ENCODE results near the gene MAGEH1.
A peak's percentile ranks its signal among the peaks of the same experiment; 100 is the strongest.
"Not testable (repeated sequence)": the region's sequence is repeated elsewhere in the genome, so short reads cannot be mapped to it uniquely, and the experiment has no call there.

The MAGEH1 gene, protein sequence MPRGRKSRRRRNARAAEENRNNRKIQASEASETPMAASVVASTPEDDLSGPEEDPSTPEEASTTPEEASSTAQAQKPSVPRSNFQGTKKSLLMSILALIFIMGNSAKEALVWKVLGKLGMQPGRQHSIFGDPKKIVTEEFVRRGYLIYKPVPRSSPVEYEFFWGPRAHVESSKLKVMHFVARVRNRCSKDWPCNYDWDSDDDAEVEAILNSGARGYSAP

DNA sequence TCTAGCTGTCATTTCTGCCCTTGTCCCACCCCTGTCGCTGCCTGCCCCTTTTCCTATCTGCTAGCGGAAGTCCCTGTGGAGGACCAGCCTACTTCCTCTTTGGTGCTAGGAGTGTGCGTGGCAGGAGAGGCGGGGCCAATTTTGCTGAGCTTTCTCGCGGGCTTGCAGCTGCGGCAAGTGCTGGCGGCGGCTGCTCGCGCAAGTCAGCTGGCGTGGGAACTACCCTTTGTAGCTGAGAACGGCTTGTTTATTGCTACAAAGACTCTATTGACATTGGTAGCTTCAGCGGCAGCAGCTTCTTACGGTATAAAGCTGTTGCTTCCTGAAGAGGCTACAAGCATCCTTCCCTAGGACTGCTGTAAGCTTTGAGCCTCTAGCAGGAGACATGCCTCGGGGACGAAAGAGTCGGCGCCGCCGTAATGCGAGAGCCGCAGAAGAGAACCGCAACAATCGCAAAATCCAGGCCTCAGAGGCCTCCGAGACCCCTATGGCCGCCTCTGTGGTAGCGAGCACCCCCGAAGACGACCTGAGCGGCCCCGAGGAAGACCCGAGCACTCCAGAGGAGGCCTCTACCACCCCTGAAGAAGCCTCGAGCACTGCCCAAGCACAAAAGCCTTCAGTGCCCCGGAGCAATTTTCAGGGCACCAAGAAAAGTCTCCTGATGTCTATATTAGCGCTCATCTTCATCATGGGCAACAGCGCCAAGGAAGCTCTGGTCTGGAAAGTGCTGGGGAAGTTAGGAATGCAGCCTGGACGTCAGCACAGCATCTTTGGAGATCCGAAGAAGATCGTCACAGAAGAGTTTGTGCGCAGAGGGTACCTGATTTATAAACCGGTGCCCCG is at the start of gene MAGEH1:
TSS of gene MAGEH1 (plus strand) at position 138 of the 843 bp plus-strand sequence. CDS start at position 386, 248 bp downstream.
- DNase-seq (ENCODE audit: low read depth) = peak; percentile 65

DNA sequence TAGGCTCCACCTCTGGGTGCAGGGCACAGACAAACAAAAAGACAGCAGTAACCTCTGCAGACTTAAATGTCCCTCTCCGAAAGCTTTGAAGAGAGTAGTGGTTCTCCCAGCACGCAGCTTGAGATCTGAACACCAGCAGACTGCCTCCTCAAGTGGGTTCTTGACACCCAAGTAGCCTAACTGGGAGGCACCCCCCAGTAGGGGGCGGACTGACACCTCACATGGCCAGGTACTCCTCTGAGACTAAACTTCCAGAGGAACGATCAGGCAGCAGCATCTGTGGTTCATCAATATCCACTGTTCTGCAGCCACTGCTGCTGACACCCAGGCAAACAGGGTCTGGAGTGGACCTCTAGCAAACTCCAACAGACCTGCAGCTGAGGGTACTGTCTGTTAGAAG is 24.8 kb upstream of the MAGEH1 start:
- DNase-seq (ENCODE audit: low read depth) = not testable (repeated sequence)

DNA sequence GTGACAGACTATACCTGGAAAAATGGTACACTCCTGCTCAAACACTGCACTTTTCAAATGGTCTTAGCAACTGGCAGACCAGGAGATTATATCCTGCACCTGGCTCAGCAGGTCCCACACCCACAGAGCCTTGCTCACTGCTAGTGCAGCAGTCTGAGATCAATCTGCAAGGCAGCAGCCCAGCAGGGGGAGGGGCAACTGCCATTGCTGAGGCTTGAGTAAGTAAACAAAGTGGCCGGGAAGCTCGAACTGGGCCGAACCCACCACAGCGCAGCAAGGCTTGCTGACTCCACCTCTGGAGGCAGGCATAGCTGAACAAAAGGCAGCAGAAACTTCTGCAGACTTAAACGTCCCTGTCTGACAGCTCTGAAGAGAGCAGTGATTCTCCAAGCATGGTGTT is 8.5 kb upstream of the MAGEH1 start:
- not testable (repeated sequence) for DNase-seq (ENCODE audit: low read depth)

DNA sequence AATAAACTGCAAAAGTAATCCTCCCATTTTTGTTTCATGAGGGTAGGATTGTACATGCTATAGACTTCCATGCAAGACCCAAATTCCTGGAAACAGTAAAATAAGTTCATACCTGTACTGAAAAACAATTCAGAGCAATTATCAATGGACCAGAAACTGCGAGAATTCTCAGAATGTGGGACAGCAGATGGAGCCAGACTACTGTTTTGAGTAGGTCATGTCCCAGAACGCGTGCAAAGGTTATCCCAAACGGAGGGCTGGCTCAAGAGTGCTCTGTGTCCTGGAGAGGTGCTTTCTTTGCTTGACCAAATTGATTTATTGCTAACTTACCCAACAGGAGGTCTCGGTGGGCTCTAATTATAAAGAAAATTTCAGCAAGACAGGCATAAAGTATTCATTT is 1.7 kb upstream of the MAGEH1 start:
- DNase-seq (ENCODE audit: low read depth) = peak; percentile 3

DNA sequence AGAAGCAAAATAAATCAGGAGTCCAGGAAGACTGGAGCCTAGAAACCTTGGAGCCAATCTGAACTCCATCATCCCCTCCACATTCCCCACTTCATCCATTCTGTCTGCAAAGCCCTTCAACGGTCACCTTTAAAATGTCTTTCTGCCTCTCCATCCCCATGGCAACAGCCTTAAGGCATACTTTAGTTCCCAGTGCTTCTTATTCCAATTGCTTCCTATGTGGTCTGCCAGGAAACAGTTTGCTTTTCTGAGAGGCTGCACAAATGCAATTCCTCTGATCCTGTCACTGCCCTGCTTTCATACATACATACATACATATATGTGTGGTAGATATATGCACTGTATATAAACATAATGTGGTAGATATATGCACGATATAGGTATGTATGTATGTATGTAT is 786 bp upstream of the MAGEH1 start:
- DNase-seq (ENCODE audit: low read depth) = no peak

DNA sequence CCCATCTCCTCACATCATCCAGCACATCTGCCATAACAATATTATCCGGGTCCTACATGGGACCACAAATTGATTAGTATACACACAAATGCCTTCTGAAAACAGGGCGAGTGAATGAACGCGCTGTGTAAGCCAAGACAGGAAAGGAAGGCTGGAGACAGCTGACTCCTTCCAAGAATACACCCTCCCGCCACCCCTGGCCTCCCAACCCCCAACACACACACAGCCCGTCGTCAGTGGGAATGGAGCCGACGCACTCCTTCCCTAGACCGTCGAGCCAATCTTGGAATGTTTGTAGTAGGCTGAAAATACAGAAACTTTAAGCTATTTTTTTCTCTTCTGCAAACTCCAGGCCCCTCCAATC is 319 bp upstream of the MAGEH1 start:
- no peak for DNase-seq (ENCODE audit: low read depth)

DNA sequence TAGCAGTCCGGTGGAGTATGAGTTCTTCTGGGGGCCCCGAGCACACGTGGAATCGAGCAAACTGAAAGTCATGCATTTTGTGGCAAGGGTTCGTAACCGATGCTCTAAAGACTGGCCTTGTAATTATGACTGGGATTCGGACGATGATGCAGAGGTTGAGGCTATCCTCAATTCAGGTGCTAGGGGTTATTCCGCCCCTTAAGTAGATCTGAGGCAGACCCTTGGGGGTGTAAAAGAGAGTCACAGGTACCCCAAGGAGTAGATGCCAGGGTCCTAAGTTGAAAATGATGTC is 852 bp downstream of the MAGEH1 start:
- DNase-seq (ENCODE audit: low read depth) = no peak

DNA sequence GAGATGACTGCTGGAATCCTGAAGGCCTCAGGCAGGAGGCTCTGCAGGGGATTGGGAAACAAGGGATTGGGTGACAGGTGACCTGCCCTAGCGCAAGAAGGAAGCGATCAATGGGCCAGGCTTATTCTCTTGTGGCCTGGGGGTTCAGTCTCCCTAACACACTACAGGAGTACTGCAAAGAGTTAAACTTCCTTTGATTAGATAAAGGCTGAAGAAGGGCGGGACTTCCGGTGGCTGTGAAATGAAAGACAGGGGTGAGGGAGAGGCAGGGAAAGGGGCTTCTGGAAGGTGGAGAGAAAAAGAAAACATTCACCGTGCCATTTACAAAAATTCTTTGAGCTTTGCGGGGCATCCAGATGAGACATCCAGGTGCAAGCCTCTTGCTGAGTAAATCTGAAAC is 3.8 kb downstream of the MAGEH1 start:
- DNase-seq (ENCODE audit: low read depth) = not testable (repeated sequence)

DNA sequence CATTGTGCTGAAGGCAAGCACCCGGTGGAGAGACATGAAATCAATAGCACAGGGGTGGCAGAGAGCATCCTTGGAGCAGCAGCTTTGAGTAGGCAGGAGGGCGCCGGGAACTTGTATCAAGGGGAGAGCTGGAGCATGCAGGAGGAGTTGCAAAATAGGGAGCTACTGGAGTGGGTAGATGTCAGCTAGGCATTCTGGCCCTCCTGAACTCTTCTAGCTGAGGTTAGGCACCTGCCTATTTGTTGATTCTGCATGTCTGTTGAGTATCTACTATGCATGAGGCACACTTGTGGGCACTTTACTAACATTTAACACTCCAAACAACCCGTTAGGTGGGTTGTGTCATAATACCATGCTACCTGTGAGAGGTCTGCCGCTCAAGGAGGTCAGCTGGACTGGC is 7.5 kb downstream of the MAGEH1 start:
- DNase-seq (ENCODE audit: low read depth) = not testable (repeated sequence)

DNA sequence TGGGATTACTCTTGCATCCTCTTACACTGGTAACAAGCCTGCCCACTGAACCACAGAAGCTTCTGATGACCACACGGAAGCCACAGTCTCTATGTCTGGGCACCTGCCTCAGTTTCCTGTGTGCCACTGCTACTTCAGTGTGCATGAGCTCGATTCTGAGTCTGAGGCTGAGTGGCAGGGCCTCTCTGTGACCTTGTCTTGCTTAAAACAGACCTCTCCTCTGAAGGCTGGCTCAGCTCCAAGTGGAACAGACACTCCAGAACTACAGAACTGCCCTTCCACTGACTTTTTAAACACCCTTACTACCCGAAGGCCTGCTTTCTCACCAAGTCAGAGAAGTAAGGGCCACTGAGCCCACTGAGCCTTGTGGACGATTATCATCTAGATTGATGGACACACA is 8.0 kb downstream of the MAGEH1 start:
- DNase-seq (ENCODE audit: low read depth) = not testable (repeated sequence)

DNA sequence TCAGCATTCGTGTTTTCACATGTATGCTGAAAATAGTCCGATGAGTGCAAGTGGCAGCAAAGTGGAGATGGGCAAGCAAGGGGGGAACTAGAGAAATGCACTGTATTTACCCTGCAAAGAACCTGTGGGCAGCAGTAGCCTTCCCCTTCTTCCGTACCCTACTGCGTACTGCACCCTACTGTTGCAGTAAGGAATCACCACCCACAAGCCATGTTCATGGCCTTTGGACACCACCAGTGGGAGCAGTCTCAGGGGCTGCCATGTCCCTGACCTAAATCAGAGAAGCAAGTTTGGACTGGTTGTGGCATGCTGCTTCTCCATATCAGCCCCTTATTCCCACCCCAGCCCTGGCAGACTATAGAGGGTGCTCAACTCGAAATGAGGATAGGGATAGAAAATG is 12.1 kb downstream of the MAGEH1 start:
- DNase-seq (ENCODE audit: low read depth) = not testable (repeated sequence)

DNA sequence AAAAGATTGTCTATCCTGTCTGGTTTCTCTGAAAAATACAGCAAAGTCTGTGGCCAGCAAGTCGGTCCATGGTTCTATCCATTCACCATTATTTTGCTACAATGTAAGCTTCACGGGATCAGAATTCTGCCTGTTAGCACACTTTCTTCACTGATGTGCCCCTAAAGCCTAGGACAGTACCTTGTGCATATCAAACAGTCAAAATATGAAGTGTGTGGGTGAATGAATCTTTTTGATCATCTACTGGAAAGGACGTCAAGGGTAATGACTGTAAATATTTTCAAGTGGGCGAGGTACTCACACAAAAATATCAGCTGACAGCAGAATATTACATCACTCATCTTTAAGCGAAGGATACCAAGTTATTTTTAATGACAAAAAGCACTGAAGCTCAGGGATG is 13.2 kb downstream of the MAGEH1 start:
- not testable (repeated sequence) for DNase-seq (ENCODE audit: low read depth)

DNA sequence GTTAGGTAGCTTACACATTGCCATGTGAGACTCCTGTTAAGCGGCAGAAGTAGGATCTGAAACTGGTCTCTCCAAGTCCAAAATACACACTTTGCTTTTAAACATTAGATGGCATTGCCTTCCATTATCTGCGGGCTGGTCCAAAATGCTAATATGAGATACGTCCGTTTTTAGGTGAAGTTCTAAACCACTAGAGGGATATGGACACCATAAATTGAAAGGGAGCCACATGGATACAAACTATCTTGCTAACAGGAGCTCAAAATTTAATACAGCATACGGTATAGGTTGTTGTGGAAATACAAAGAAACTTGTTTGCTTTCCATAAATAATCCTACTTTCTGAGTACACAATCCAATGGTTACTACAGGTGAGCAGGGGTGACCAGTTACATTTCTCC is 13.9 kb downstream of the MAGEH1 start:
- not testable (repeated sequence) for DNase-seq (ENCODE audit: low read depth)

DNA sequence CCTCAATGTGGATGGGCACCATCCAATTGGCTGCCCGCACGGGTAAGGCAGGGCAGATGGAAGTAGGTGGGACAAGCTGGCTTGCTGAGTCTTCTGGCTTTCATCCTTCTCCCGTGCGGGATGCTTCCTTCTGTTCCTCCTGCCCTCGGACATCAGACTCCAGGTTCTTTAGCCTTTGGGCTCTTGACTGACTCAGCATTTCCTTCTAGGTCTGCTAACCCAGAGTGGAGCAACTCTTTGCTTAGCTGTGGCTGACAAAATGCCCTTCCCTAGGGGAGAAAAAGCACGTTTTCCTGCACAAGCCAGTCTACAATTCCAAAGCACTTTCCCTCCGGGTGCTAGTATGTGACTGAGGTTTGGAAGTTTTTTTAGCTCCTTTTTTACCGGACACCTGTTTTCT is 28.0 kb downstream of the MAGEH1 start:
- DNase-seq (ENCODE audit: low read depth) = not testable (repeated sequence)

DNA sequence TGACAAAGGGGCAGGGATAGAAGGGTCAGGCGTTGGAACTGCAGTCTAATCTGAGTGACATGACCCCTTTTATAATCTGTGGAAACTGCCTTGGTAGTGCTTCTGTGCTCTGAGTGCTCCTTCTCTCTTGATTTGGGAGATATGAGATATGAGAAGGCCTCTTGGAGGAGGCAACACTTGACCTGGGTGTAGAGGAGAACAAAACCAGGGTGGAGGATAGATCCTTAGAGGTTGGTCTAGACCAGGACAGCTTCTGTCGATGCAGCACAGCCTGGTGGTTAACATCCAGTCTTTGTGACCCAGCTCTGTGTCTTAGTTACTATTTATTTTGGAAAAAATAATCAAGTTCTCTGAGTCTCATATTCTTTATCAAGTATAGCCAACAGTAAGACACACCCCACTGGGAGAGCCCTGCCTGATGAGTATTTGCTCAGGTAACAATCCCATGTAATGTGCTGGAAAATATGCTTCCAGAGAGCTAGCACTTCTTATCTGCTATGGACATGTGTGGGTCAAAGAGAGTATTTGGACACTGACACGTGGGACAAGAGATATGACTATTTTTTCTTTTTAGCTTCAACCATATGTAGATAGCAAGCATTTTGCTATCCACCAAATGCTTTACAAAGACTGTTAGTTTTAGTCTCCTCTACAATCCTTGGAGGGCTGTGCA is 28.6 kb downstream of the MAGEH1 start:
- no peak for DNase-seq (ENCODE audit: low read depth)

DNA sequence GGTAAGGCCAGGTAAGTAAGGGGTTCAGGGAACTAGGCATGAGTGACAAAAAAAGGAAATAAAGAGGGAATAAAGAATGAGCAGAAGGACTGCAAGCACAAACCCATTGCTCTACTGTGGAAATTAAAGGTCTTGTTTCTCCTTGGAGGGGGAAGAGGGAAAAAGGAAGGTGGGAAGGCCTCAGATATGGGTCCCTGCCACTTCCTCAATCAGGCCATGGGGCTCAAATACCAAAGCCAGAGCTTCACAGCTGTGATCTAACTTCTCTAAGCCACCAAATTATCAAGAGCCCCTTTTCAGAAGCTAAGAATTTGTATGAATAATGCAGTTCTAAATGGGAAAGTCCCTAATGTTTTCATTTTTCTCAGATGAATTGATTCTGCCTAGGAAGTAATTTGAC is 33.0 kb downstream of the MAGEH1 start:
- DNase-seq (ENCODE audit: low read depth) = no peak

DNA sequence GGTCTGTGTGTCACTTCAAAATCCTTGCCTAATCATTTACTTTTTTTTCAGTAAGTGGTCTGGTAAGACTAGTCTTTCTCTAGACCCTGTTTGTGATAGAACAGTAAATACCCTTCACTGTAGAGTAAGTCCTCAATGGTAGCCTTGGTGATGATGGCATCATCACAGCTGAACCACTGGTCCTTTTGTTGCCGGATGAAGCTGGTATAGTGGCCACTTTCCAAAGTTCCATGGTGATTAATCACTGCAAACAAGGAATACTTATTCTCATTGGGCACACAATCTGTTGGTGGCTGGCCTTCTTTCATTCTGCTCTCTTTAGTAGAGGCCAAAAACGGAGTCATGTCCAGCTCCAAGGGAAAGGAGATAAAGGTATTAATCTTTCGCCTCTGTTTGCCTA is 34.8 kb downstream of the MAGEH1 start:
- DNase-seq (ENCODE audit: low read depth) = no peak

DNA sequence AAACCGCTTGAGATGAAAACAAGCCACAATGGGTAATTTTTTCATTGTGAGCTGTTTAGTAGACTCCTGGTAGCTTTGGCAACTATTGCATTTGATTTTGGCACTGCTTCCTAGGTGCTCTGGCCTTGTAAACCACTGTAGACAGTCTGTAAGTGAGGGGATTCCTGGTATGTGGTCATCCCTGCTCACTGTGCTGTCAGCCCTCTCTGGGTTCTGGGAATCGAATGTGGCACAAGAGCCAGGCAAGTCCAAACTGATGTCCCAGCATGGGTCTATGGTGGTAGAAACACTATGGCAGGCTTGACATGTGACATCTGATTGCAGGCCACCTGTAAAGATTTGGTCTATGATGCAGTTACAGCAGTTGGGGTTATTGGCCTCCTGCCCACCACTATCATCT is 35.2 kb downstream of the MAGEH1 start:
- no peak for DNase-seq (ENCODE audit: low read depth)

DNA sequence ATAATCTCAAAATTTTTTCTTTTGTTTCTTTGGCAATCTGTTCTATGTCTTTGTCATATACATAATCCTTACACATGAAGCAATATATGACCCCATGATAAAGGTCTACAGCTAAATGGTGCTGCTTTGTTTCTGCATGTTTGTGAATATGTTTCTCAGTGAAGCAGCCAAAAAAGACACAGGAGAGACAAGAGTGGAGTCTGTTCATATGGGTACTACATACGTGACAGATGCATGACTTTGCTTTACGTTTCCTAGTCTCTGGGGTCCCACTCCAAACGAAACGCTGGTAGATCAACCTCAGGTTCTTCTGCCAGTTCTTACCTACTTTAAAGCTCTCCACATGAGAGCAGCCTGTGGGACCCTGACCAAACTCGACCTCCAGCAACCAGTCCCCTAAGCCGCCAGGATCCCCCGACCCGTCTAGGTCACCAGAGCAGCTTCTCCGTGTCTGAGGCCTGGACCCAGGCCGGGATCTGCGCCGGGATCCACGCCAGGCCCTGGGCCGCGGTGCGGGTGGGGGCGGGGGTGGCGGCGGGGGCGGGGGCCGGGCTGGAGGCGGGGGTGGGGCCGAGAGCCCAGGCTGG is 36.2 kb downstream of the MAGEH1 start:
- peak; percentile 24 for DNase-seq (ENCODE audit: low read depth)

DNA sequence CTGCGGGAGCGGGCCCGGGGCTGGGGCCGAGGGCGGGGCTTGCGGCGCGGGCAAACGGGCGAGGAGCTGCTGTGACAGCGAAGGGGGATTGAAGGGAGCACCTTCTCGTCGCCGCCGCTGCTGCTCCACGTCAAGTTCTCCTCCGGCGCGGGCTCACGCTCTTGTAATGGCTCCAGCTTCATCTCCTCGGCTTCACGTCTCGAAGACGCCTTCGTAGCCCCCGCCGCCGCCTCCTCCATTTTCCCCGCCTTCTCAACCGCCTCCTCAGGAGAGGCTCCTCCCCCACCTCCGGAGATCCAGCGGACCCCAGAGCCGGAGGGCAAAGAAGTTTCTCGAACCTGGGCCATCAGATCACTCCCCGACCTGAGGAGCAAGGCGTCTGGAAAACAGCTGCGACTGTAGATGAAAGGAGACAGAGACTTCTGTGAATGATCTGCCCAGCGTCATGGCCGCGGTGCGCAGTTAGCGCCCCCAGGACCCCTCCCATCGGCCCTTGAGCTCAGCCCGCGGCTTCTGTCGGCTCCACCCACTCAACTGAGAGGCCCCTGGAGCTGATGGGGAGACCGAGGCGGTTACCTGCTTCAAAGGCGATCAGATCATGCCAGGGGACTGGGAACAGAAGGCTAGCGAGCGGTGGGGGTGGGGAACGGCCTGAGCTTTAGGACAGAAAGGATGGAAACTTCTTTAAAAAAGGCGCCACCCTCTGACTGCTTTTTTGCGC is 36.8 kb downstream of the MAGEH1 start:
- peak; percentile 55 for DNase-seq (ENCODE audit: low read depth)

DNA sequence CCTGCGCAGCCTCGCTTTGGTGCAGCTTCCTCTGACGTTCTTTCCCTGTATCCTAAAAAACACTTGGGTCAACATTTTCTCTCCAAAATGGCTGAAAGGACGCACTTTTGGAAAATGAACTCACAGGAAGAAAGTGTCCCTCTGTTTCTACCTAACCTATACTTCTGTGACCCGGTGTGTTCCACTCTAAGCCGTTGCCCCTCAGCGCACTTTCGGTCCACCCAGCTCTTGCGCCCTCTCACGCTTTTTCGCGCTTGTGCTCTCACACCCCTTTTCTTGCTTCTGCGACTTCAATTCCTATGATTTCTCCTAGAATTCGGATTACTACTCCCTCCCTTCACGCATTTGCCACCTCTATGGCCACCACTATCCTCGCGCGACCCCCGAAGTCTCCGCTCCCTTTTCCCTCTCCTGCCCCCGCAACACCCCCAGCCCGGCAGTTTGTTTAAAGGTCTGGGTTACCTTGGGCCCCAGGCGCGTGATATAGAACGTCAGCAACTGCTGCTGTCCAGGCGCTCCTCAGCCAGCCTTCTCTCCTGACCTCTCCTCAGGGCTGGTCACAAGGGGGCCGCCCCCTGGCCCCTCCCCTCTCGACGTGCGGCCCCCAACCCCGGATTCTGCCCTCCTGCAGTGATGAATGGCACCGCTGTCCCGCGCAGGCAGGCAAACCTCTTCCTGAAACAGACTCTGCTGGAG is 37.5 kb downstream of the MAGEH1 start, which contains the start of gene USP51:
TSS of gene USP51 (minus strand) at position 535 of the 696 bp plus-strand sequence. CDS start 909 bp downstream, outside the sequence.
- DNase-seq (ENCODE audit: low read depth) = peak; percentile 43
